HL-60 (cell line): ENCODE results near the gene SDF4.

ENCODE experiments used
- DNase-seq, 2 experiments: peaks; one replicate each; pipeline ENCODE4 v3.0.0-alpha.2; 2010 to 2020; ENCODE audit warnings: low read depth in 1 of 2, low spot score in 1 of 2
- H3K27ac ChIP-seq: fragments of 250-450 bp; sonication (Bioruptor Pico); replicated peaks from 2 replicates; pipeline ENCODE4 v1.5.1; 2020; ENCODE audit warnings: mild to moderate bottlenecking, moderate library complexity
- H3K27me3 ChIP-seq: fragments of 250-450 bp; sonication (Bioruptor Pico); 2 replicates; pipeline ENCODE4 v1.5.1; 2021; ENCODE audit warnings: mild to moderate bottlenecking, moderate library complexity; ENCODE audit not compliant: insufficient read depth, poor library complexity, severe bottlenecking
- H3K4me3 ChIP-seq: replicated peaks from 2 replicates; pipeline ENCODE4 v1.5.1; 2011; ENCODE audit warnings: mild to moderate bottlenecking, control low read depth, low read length; ENCODE audit not compliant: insufficient read depth
- GABPA ChIP-seq: IDR thresholded peaks from 2 replicates; pipeline ENCODE4 v1.6.1; 2012; ENCODE audit warnings: low read depth
- POLR2AphosphoS5 ChIP-seq: IDR thresholded peaks from 2 replicates; pipeline ENCODE4 v1.6.1; 2012; ENCODE audit warnings: low read depth
- REST ChIP-seq: IDR thresholded peaks from 2 replicates; pipeline ENCODE4 v1.6.1; 2012; ENCODE audit warnings: low read depth; ENCODE audit not compliant: insufficient replicate concordance
- SPI1 ChIP-seq: IDR thresholded peaks from 2 replicates; pipeline ENCODE4 v1.6.1; 2012; ENCODE audit warnings: low read depth, mild to moderate bottlenecking, borderline replicate concordance
- TF ChIP-seq, protein P1 (sequence below): IDR thresholded peaks from one replicate; pipeline ENCODE4 v1.5.1; 2011; ENCODE audit warnings: low read length, control low read depth, inconsistent platforms; ENCODE audit not compliant: insufficient read depth

SDF4 gene

GRCh38 chr1:1228596-1229321 lies 3.0 kb downstream of the SDF4 start:
- no peak overlapping the region for H3K27ac ChIP-seq
- TF ChIP-seq GABPA: no peak
- no peak for TF ChIP-seq POLR2AphosphoS5
- TF ChIP-seq, protein P1, sequence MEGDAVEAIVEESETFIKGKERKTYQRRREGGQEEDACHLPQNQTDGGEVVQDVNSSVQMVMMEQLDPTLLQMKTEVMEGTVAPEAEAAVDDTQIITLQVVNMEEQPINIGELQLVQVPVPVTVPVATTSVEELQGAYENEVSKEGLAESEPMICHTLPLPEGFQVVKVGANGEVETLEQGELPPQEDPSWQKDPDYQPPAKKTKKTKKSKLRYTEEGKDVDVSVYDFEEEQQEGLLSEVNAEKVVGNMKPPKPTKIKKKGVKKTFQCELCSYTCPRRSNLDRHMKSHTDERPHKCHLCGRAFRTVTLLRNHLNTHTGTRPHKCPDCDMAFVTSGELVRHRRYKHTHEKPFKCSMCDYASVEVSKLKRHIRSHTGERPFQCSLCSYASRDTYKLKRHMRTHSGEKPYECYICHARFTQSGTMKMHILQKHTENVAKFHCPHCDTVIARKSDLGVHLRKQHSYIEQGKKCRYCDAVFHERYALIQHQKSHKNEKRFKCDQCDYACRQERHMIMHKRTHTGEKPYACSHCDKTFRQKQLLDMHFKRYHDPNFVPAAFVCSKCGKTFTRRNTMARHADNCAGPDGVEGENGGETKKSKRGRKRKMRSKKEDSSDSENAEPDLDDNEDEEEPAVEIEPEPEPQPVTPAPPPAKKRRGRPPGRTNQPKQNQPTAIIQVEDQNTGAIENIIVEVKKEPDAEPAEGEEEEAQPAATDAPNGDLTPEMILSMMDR: no peak
- TF ChIP-seq REST: no peak
- no peak for TF ChIP-seq SPI1

DNA sequence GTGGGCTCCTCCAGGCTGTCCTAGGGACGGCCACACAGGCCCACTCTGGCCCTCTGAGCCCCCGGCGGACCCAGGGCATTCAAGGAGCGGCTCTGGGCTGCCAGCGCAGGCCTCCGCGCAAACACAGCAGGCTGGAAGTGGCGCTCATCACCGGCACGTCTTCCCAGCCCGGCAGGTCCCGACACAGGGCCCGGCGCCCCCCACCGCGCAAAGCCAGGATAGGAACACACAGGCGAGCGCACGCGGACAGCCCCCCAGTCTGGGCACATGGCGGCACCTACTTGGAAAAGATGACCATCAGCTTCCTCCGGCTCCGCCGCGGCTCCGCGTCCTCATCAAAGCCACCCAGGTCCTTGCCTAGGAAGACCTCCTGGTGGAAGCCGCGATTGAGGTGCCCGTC lies 3.6 kb downstream of the SDF4 start:
- TF ChIP-seq, protein P1: no peak
- TF ChIP-seq SPI1 (no peak), POLR2AphosphoS5 (no peak), REST (no peak), GABPA (no peak)
- Histone ChIP-seq H3K4me3 (no peak overlapping the region), H3K27me3 (no peaks in the 10 kb centered on the region), H3K27ac (no peak overlapping the region)
- DNase-seq: no peak

More at GRCh38 chr1:1228596-1229321, 3.0 kb downstream of the SDF4 start:
- DNase-seq: no peak
- Histone ChIP-seq H3K4me3 (no peak overlapping the region), H3K27me3 (no peaks in the 10 kb centered on the region)

DNA sequence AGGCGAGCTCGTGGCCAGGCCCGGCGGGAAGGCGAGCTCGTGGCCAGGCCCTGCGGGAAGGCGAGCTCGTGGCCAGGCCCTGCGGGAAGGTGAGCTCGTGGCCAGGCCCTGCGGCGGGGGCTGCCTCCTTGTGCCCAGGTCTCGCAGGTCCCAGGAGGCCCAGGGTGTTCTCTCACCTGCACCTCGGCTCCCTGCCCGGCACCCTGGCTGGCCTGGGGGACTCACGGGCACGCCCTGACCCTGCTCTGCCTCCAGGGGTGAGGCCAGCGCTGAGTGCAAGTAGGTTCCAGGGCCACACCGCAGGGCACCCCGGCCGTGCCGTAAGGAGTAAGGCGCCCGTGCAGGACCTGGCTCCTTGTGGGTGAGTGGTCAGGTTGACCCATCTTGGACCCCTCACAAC lies 4.4 kb downstream of the SDF4 start:
- Histone ChIP-seq H3K4me3 (no peak overlapping the region), H3K27me3 (no peaks in the 10 kb centered on the region), H3K27ac (no peak overlapping the region)
- no peak for DNase-seq
- TF ChIP-seq REST (no peak), GABPA (no peak), SPI1 (no peak)
- TF ChIP-seq, protein P1: no peak
